ENCODE results near the gene FBRSL1. TPM values are rescaled to one million over a fixed set of nuclear protein-coding genes. Genes with fewer than 3 reads are reported as not detected.

The FBRSL1 gene
- total and polyA plus RNA-seq, 2 of the 8 experiments (the other 6 are each of a cell fraction or from before 2014, with no cell fraction given), result 18.4 to 109 TPM

DNA sequence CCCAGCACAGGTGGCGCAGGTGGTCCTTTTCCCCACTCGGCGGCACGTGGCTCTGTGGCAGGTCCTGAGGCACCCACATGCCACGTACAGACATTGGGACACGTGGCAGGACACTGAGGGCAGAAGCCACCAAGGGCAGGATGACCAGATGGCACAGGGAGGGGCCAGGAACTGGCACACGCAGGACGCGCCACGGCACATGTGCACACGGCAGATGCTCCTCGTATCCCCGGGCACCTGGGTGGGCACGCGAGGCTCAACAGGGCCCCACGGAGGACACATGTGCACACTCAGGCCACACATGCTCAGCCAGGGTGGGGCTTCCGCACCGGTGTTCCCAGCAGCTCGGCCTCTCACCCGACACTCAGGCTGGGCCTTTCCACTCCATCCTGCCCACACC, 52.0 kb downstream of the FBRSL1 start:
- Histone ChIP-seq H3K4me3 (ENCODE audit: extremely low read depth in 1 of 4, insufficient read depth in 2 of 4, low read depth in 3 of 4, low read length in 4 of 4) (no peak overlapping the region), H3K23me2 (ENCODE audit: low read depth, low read length) (peaks cover 6% of the 10 kb centered on the region), H4K8ac (ENCODE audit: extremely low read depth, insufficient read depth, low read length) (no peak overlapping the region), H2BK20ac (ENCODE audit: low read length) (no peak overlapping the region), H3K23ac (ENCODE audit: insufficient read length) (no peak overlapping the region), H4K20me1 (replicated peaks in 1 of 2; ENCODE audit: control insufficient read depth in 1 of 2, insufficient read depth in 2 of 2, low read length in 2 of 2) (peaks cover 2 to 15% of the 10 kb centered on the region in 2 experiments), H3K4me2 (ENCODE audit: insufficient read depth in 1 of 2, low read depth in 2 of 2, low read length in 2 of 2) (no peak overlapping the region), H4K91ac (replicated peaks; ENCODE audit: insufficient read length, low read length) (no peak overlapping the region), H3K14ac (ENCODE audit: insufficient read length) (no peak overlapping the region), H2BK5ac (ENCODE audit: low read depth, low read length) (no peak overlapping the region), H3K9ac (replicated peaks in 1 of 4; ENCODE audit: extremely low read depth in 1 of 4, low read depth in 3 of 4, low read length in 3 of 4) (no peak overlapping the region), H3K79me2 (ENCODE audit: control insufficient read depth in 1 of 2, insufficient read depth in 2 of 2, low read length in 2 of 2) (no peaks in the 10 kb centered on the region), H2BK120ac (replicated peaks; ENCODE audit: low read depth, low read length) (no peak overlapping the region), H2BK12ac (ENCODE audit: low read depth, low read length) (no peak overlapping the region), H4K5ac (ENCODE audit: insufficient read length, low read depth, low read length) (no peak overlapping the region), H2AK5ac (ENCODE audit: low read depth, low read length) (no peak overlapping the region), H3K4me1 (replicated peaks in 1 of 4; ENCODE audit: control insufficient read depth in 3 of 4, insufficient read depth in 4 of 4, low read length in 3 of 4) (no peaks in the 10 kb centered on the region; a peak in 1 of 7 replicates), H3K27ac (ENCODE audit: low read depth, low read length) (no peak overlapping the region), H3K79me1 (ENCODE audit: low read depth, low read length) (no peaks in the 10 kb centered on the region; the same call in 1 of the 2 replicates), H2BK15ac (ENCODE audit: low read length) (no peak overlapping the region), H3K18ac (ENCODE audit: extremely low read depth, low read length) (no peak overlapping the region), H3K27me3 (replicated peaks in 1 of 4; ENCODE audit: control insufficient read depth in 3 of 4, extremely low read depth in 1 of 4, insufficient read depth in 3 of 4, low read length in 3 of 4) (peaks cover 65 to 89% (median 84%) of the 10 kb centered on the region in 4 experiments), H3K9me3 (ENCODE audit: insufficient read depth in 2 of 2, low read depth in 1 of 2, low read length in 1 of 2) (peaks cover under 1 to 13% of the 10 kb centered on the region in 2 experiments; a peak in 3 of 4 replicates), H3K56ac (replicated peaks; ENCODE audit: insufficient read length, low read depth, low read length) (no peak overlapping the region), H3K36me3 (ENCODE audit: control insufficient read depth in 2 of 4, insufficient read depth in 4 of 4, low read length in 3 of 4) (no peaks in the 10 kb centered on the region; a peak in 1 of 8 replicates), H2AFZ (ENCODE audit: low read length) (no peak overlapping the region), H3K4ac (replicated peaks; ENCODE audit: insufficient read length, low read depth, low read length) (no peak overlapping the region)
- 92% methylated on average over 20 of the region's 20 CpGs; no CpG with 5 or more reads in 1 of the 2 experiments for WGBS, 2 experiments (ENCODE audit: extremely low coverage in 1 of 2, insufficient coverage in 1 of 2, insufficient read length in 1 of 2, insufficient replicate concordance in 2 of 2, low coverage in 1 of 2, low lambda C conversion rate in 2 of 2, missing lambda C conversion rate in 1 of 2)
- ChIA-PET POLR2A (ENCODE audit: partially characterized antibody) (interaction anchor here (0.6 kb wide), 1 partner anchor 212 kb away, joined by 5 read pairs; no protein-coding TSS in a partner anchor), CTCF (ENCODE audit: partially characterized antibody) (interaction anchor here (0.6 to 1.2 kb wide), 3 partner anchors 17 to 93 kb away, joined by 3 to 4 read pairs (median 3); no protein-coding TSS in a partner anchor)
- FAIRE-seq (no peak), DNase-seq (ENCODE audit: low read depth in 1 of 2, low spot score in 2 of 2) (no peak)
- TF ChIP-seq CHD2 (IDR thresholded peaks at IDR 0.05; ENCODE audit: low read length) (no peak), JUN (IDR thresholded peaks at IDR 0.05; ENCODE audit: low read depth, low read length) (no peak), GTF2F1 (IDR thresholded peaks at IDR 0.05; ENCODE audit: borderline replicate concordance, low read depth, low read length) (no peak), HDAC2 (IDR thresholded peaks at IDR 0.05; ENCODE audit: borderline replicate concordance in 1 of 2, low read depth in 2 of 2, low read length in 2 of 2) (no peak), CBX8 (IDR thresholded peaks at IDR 0.05; ENCODE audit: borderline replicate concordance, low read depth, low read length) (no peak), SP1 (IDR thresholded peaks at IDR 0.05; ENCODE audit: low read depth, low read length) (no peak), CBX5 (IDR thresholded peaks at IDR 0.05; ENCODE audit: low read depth, low read length) (no peak), RAD21 (IDR thresholded peaks at IDR 0.05 in 1 of 2, conservative IDR thresholded peaks at IDR 0.05 in 1 of 2; ENCODE audit: low read depth in 2 of 2, low read length in 2 of 2) (no peak), KDM5A (IDR thresholded peaks at IDR 0.05; ENCODE audit: low read length) (no peak), SAP30 (IDR thresholded peaks at IDR 0.05; ENCODE audit: insufficient read depth, insufficient replicate concordance, low read length) (no peak), BRCA1 (IDR thresholded peaks at IDR 0.05; ENCODE audit: low read depth, low read length) (no peak), NANOG (IDR thresholded peaks at IDR 0.05; ENCODE audit: insufficient read depth, low read depth, low read length, poor library complexity, severe bottlenecking) (no peak), NRF1 (IDR thresholded peaks at IDR 0.05; ENCODE audit: low read depth, low read length) (no peak), BCL11A (IDR thresholded peaks at IDR 0.05; ENCODE audit: low read depth in 2 of 2, low read length in 2 of 2) (no peak)
